Stimulated activated CD4-positive, alpha-beta T cell treated with anti-CD3 and anti-CD28 coated beads, TNF-alpha, amount 100 ng/mL, for 4 hours (primary cell): Measurements from ENCODE around the gene EHD1.

Experiments used
- DNase-seq, 3 experiments: peaks; one replicate each; pipeline ENCODE4 v3.0.0-alpha.2; 2020; ENCODE audit warnings: low read depth in 3 of 3

The EHD1 gene

DNA sequence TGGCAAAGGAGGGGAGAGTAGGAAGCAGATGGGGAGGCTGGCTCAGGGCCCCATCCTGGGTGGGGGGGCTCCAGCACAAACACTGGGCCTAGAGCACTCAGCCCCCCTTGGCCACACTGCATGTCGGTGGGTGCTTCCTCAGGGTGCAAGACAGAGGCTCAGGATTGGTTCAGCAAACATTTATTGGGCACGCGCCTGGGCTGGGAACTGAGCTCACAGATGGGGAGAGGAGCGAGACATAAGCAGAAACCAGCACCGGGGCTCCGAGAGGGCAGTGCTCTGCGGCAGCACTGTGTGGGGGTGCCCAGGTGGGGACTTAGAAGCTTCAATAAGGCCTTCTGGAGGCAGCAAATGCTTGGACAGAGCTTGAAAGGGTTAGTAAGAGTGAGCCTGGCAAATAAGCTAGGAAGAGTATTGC lies 12.1 kb upstream of the EHD1 start:
- DNase-seq = no peak

DNA sequence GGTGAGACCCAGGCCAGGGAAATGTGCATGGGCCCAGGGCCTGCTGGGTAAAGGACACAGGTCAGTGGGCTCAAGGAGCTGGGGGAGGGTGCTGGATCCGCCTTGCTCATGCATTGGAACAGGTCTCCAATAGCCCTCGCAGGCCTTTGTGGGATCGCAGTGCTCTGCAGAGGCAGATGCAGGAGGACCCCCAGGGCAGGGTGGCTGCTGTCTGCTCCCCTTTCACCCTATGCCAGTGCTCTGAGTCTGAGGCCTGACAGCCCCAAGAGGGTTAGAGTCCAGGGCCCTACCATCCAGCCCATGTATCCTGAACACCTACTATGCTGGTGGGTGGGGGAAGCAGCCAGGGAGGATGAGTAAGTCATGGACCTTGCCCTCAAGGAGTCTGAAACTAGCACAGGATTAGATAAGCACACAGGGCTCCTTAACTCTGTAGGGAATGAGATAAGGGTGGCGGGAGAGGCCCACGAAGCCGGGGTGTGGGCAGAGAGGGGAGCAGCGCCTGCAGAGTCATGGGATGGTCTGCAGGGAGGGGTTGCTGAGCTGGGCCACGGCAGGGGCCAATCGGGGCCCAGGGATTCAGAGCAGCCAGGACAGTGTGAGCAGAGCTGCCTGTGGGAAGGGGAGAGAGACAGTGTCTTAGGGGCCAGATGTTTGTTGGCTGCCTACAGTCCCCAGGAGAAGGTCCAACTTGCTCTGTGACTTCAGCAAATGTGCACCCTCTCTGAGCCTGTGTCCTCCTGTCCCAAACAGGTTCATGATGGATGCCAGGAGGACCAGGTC lies 10.5 kb upstream of the EHD1 start:
- no peak for DNase-seq

DNA sequence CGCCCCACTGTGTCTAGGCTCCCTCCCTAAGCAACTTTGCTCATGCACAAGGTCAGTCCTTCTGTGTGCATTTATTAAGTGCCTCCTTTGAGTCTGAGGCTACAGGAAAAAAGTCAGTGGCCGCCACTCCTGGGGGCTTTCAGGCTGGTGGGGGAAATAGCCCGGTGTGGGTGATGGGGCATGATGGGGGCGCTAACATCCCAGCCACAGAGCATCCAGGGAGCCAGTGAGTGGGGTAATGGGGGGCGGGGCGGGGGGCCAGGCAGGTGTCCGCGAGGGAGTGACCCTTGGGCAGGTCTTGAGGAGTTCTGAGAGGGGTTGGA lies 9.9 kb upstream of the EHD1 start:
- no peak for DNase-seq

- DNase-seq = peak; percentile 68 to 85 (median 76)
Measured at GRCh38 chr11:64887757-64888405, 9.5 kb upstream of the EHD1 start.

DNA sequence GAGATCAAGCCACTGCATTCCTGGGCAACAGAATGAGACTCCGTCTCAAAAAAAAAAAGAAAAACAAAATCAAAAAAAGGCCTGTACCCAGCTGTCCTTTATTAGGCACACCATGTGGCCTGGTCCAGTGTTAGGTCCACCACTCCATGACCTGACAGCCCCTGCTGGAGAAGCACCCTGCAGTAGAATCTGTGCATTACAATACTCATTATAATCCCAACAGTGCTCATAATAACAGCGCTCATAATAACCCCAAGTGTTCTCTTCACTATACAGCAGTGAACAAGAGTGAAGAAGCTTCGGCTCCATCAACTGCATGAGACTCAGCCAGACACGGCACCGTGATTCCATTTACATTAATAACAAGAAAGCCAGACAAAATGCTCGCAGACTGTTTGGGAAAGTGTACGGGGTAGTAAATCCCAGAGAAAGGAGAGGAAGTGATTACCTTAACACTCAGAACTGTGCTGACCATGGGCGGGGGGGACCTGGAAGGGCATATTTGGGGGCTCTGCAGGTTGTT lies 8.9 kb upstream of the EHD1 start:
- DNase-seq = no peak

GRCh38 chr11:64885367-64886286 lies 7.2 kb upstream of the EHD1 start:
- DNase-seq = no peak

DNA sequence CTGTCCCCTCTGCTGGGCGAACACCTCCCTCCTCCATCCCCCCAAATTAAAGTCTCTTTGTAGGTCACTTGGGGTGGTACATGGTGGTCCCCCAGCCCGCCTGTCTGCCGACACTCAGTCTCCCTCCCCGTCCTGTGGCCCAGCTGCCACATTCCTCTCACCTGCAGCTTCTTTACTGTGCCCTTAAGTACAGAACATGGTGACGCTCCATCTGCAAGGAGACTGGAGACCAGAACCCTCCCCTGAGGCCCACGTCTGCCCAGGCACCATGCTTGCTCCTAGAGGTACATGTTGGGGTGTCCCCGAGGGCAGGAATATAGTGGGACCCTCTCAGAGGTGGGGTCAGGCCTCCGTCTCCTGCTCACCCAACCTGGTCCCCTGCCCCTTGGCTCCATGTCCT lies 5.6 kb upstream of the EHD1 start:
- DNase-seq = no peak

GRCh38 chr11:64883575-64883974 lies 5.2 kb upstream of the EHD1 start:
- DNase-seq = no peak

DNA sequence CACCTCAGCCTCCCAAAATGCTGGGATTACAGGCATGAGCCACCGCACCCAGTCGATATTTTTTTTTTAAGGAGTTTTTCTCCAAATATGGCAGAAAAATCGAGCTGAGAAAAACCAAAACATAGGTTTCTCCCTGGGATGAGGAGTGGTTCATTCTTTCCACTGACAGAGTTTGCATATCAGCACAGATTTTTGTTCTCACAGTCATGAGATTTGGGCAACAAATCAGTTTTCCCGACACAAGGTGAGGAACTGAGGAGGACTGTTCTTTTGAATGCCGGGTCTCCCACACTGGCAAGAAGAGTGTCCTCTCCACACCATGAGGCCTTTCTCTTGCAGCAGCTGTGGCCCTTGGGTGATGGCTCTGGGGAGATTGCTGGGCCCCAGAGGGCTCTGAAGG lies 3.8 kb upstream of the EHD1 start:
- no peak for DNase-seq

- DNase-seq = no peak
Measured at GRCh38 chr11:64881476-64881875, 3.1 kb upstream of the EHD1 start.

- no peak for DNase-seq
Measured at GRCh38 chr11:64880240-64881001, 2.0 kb upstream of the EHD1 start.

GRCh38 chr11:64879244-64879900 lies 951 bp upstream of the EHD1 start:
- DNase-seq = no peak

- DNase-seq = no peak
Measured at GRCh38 chr11:64878223-64878493, 263 bp downstream of the EHD1 start.

DNA sequence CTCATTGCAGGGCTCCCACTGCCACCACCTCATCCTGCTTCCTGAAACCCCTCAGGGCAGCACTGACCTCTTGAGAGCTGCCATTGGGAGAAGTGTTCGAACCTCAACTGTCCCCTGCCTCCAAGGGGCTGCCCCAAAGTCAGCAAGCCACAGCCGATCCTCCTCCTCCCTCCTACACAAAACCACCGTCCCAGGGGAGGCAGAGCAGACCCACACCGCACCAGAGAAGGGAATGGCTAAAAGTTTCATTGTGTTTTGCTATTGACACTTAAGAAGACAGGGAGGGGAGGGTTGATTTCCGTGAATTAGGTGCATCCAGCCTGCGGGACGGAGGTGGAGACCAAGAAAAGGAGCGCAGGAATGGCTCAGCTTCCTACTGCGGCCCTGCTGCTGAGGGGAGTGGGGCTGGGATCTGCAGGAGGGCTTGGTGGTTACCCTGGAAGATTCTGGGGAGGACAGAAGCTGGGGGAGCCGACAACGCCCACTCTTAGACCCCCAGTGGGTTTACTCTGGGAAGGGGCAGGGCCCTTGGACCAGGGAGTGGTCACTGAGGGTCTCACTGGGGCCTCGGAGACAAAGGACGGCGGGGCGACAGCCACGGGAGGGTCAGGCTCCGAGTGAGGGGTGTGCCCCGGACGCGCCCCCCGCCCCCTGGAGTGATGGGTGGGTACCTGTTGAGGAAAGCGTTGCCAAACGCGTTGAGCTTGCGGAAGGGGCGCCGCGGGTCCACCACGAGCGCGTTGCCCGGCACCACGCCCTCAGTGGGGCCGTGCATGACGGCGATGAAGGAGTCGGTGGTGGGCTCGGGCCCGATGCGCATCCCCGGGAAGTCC lies 815 bp downstream of the EHD1 start:
- DNase-seq = no peak

DNA sequence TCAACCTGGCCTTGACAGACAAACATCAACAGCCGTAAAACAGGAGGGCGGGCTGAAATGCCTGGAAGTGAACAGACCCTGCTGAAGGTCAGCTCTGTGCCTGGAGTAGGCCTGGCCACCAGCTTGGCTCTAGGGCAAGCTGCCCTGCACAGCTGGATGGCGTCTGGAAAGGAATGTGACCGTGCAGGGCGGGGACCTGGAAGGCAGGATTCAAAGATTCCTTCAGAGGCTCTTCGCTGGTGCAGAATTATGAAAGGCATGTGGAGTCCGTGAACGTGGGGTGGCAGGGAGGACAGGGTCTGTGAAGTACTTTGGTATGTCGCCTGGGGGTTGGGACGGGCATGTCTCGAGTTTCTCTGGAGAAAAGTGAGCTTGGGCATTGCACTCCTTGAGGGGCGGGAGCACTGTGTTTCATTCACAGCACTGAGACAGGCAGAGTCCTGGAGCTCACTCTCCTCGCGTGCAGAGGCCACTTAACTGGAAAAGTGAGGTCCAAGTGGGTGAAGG lies 1.5 kb downstream of the EHD1 start:
- DNase-seq = no peak

GRCh38 chr11:64876229-64876750 lies 2.1 kb downstream of the EHD1 start:
- no peak for DNase-seq

- DNase-seq = no peak
Measured at GRCh38 chr11:64875369-64876228, 2.8 kb downstream of the EHD1 start.

- no peak for DNase-seq
Measured at GRCh38 chr11:64874308-64875240, 3.8 kb downstream of the EHD1 start.
